ENCODE results near the gene TSPAN4.

The TSPAN4 gene

DNA sequence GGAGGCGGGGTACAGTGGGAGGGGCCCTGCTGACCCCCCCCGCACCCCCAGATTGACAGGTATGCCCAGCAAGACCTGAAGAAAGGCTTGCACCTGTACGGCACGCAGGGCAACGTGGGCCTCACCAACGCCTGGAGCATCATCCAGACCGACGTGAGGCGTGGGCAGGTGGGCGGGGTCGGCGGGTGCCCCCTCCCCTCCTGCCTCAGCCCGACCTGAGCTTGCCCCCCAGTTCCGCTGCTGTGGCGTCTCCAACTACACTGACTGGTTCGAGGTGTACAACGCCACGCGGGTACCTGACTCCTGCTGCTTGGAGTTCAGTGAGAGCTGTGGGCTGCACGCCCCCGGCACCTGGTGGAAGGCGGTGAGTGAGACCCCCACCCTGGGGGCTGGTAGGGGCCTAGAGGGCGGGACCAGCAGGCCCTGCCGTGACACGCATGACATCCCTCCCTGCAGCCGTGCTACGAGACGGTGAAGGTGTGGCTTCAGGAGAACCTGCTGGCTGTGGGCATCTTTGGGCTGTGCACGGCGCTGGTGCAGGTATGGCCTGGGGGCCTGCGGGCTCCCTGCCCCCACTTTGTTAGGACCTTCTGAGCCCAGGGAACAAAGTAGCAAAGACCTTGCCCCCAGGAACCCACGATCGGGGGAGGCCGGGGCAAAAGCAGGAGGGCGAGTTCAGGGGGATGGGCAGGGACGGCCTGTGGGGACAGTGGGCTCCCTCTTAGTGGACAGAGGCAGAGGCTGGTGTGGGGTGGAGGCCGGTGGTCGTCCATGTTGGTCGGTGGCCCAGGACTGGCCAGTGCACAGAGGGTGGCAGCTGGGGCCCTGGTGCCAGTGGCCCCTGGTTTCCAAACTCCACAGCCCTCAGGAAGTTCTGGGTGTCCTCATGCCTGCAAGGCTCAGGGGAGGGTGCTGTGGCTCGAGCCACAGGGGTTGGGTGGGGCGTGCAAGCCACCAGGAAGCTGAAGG lies 23.1 kb downstream of the TSPAN4 start:
- DNase-seq (ENCODE audit: low spot score): no peak

DNA sequence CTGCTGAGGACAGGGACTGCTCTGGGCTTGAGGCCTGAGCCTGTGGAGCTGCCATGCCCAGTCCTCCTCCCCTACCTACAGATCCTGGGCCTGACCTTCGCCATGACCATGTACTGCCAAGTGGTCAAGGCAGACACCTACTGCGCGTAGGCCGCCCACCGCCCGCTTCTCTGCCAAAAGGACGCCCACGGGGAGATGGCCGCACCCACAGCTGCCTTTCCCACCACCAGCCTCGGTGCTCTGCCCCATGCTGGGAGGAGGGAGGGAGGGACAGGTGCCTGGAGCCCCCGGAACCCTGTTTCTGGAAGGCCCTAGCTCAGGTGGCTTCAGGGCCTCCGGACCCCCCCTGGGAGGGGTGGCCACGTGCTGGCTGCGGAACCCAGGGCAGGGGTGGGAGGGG lies 23.8 kb downstream of the TSPAN4 start:
- DNase-seq (ENCODE audit: low spot score): no peak

- DNase-seq (ENCODE audit: low spot score): no peak
Observed at GRCh38 chr11:867856-868358, 25.3 kb downstream of the TSPAN4 start.

DNA sequence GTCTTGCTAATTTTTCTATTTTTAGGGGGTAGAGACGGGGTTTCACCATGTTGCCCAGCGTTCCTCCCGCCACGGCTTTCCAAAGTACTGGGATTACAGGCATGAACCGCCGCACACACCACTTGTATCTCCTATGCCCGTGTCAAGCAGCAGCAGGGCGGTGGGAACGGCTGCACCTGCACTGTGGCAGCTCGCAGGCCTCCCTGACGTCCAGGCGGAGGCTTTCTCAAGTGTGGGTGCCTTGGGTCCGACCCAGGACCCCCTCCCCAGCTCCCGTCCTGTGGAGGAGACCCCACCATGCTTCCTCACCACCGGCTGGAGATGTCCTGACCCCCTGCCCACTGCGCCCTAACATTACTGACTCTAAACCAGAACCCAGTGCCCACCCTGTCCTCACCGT lies 25.7 kb downstream of the TSPAN4 start:
- no peak for DNase-seq (ENCODE audit: low spot score)

- no peak for DNase-seq (ENCODE audit: low spot score)
Observed at GRCh38 chr11:868802-869201, 26.1 kb downstream of the TSPAN4 start.

GRCh38 chr11:869399-870126 lies 26.9 kb downstream of the TSPAN4 start:
- no peak for DNase-seq (ENCODE audit: low spot score)

DNA sequence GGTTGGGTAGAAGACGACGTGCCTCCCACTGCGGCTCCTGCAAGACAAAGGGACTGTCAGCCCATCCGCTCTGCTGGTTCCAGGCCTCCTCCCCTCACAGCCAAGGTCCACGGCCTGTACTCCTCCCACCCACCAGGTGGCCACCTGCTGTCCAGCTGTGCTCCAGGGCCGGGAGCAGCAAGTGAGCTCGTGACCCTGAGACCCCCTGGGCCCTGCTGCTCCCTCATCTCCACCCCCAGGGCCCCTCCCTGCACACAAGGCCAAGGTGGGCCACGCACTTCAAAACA lies 27.4 kb downstream of the TSPAN4 start:
- no peak for DNase-seq (ENCODE audit: low spot score)

GRCh38 chr11:870418-870817 lies 27.8 kb downstream of the TSPAN4 start:
- no peak for DNase-seq (ENCODE audit: low spot score)

- DNase-seq (ENCODE audit: low spot score): no peak
Observed at GRCh38 chr11:871472-871871, 28.8 kb downstream of the TSPAN4 start.

GRCh38 chr11:872799-873198 lies 30.1 kb downstream of the TSPAN4 start:
- DNase-seq (ENCODE audit: low spot score): no peak

- no peak for DNase-seq (ENCODE audit: low spot score)
Observed at GRCh38 chr11:873706-874105, 31.1 kb downstream of the TSPAN4 start.

- DNase-seq (ENCODE audit: low spot score): no peak
Observed at GRCh38 chr11:875203-875602, 32.6 kb downstream of the TSPAN4 start.

DNA sequence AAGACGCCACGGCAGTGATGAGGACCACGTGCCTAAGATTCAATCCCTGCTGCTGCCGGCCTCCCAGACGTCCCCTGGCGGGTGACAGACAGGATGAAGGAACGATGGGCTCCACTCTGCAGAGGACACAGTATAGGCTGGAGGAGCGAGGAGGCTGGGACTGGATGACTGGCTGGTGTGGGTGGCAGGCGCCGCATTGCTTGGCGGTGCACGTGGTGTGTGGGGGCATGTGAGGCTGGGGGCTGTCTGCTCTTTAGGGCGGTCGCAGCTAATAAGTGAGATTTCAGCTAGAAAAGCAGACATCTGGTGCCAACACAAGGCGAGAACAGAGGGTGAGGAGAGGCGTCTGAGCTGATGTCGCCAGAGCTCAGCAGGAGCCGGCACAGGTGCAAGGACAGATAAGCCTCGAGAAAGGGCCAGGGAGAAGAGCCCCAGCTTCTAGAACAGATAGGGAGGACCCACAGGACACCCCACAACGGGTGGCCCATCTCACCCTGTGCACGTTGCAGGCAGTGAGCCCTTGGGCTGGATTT lies 33.2 kb downstream of the TSPAN4 start:
- peak; percentile 91 for DNase-seq (ENCODE audit: low spot score)

DNA sequence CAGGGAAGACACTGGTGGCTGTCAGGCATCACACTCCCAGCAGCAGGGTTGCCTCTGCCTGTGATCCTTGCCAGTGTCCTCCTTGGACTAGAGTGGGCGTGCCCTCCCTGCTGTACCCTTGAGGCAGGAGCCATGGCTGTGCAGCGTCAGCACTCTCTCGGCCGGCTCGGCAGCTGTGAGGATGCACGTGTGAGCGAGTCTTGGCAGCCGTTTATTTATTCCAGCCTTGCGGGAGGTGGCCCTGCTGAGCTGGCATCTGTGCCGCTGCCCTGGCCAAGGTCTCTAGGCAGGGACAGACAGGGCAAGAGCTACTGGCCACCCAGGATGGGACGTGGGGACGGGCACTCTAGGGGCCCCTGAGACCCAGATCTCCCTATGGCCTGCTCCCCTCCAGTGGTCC lies 33.9 kb downstream of the TSPAN4 start:
- DNase-seq (ENCODE audit: low spot score): peak; percentile 39

DNA sequence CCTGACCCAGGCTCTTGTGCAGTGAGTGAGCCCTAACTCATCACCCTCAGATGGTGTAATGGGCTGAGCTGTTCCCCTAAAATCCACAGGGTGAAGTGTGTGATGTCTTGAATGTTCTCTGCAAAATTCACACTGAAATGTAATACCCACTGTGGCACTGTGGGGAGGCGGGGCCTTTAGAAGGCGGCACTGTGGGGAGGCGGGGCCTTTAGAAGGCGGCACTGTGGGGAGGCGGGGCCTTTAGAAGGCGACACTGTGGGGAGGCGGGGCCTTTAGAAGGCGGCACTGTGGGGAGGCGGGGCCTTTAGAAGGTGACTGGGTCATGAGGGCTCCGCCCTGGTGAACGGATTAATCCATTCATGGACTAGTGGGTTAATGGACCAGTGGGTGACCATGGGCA lies 34.9 kb downstream of the TSPAN4 start:
- peak; percentile 79 for DNase-seq (ENCODE audit: low spot score)

- no peak for DNase-seq (ENCODE audit: low spot score)
Observed at GRCh38 chr11:880447-880846, 37.8 kb downstream of the TSPAN4 start.

DNA sequence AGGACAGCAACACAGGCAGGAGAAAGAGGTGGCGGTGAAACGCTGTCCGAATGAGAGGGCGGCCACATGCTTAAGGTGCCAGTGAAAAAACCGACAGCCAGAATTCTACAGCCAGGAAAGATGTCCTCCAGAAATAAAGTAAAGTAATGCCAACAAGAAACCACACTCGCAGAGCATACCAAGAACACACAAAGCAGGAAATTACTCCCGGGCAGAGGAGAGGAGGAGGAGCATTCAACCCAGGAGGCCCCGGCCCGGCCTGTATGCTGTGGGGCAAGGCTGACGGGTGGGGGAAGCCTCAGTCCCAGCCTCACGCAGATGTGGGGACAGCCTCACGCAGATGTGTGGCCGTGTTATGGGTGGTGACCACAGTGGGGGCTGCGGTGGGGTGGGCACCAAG lies 39.9 kb downstream of the TSPAN4 start:
- no peak for DNase-seq (ENCODE audit: low spot score)

GRCh38 chr11:883527-883926 lies 40.9 kb downstream of the TSPAN4 start:
- DNase-seq (ENCODE audit: low spot score): no peak

GRCh38 chr11:884578-885070 lies 42.0 kb downstream of the TSPAN4 start:
- DNase-seq (ENCODE audit: low spot score): no peak

- no peak for DNase-seq (ENCODE audit: low spot score)
Observed at GRCh38 chr11:886568-886967, 43.9 kb downstream of the TSPAN4 start.

DNA sequence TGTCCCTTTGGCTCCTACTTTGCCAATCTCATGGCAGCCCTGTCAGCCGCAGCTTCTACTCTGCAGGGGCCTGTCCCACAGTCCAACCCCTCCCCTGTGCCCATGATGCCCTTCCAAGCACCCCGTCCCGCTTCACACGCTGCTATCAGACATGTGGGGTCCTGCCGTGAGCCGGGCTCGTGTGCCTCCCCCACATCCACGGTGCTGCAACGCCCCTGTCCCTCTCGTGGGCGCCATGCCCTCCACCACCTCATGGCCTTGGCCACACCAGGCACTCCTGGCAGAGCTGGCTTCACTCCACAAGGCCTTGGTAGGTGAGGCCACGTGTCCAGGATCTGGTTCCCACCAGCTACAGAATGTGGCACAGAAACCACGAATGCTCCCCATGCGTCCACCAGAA lies 44.9 kb downstream of the TSPAN4 start:
- no peak for DNase-seq (ENCODE audit: low spot score)

GRCh38 chr11:888310-889212 lies 45.9 kb downstream of the TSPAN4 start:
- DNase-seq (ENCODE audit: low spot score): no peak

Data from hematopoietic multipotent progenitor cell treated with erythropoietin and hydrocortisone succinate and interleukin-3 and kit ligand, for 15 days (in vitro differentiated cells).